B cell (primary cell): Measurements from ENCODE around the gene RNF215. TPM values are rescaled to one million over a fixed set of nuclear protein-coding genes. Genes with fewer than 3 reads are reported as not detected.

ENCODE experiments used
- ATAC-seq: fragments of 200-7000 bp; cut with Tn5 transposase; one replicate; pipeline ENCODE4 v1.10.0; 2021; ENCODE audit warnings: low read depth, mild to moderate bottlenecking, moderate number of reproducible peaks, moderate library complexity
- CTCF ChIA-PET: fragments of 350-600 bp; sonication (Branson Sonifier 250); formaldehyde crosslinking; loops from one replicate; lab custom pipeline; 2021; ENCODE audit warnings: antibody characterized with exemption, inconsistent platforms; lab: Charles Lee
- POLR2A ChIA-PET: fragments of 350-600 bp; sonication (Branson Sonifier 250); formaldehyde crosslinking; loops from one replicate; lab custom pipeline; 2021; ENCODE audit warnings: antibody characterized with exemption; lab: Charles Lee
- DNase-seq: peaks from one replicate; pipeline ENCODE4 v3.0.0; 2013
- H2AFZ ChIP-seq: 2 replicates; pipeline ENCODE4 v1.6.1; 2012; ENCODE audit warnings: mild to moderate bottlenecking, low read depth, low read length; ENCODE audit not compliant: insufficient read depth, poor library complexity, severe bottlenecking
- H3K27ac ChIP-seq, 2 donors: 1 replicate in 1 of 2; 2 replicates in 1 of 2; pipeline ENCODE4 v1.5.1; 2012 to 2013; ENCODE audit warnings: low read length in 2 of 2, mild to moderate bottlenecking in 2 of 2, moderate library complexity in 1 of 2
- H3K27me3 ChIP-seq, 4 experiments: fragments of 200-600 bp in 1 of 4; sonication (generic) in 1 of 4; replicated peaks in 1 of 4; 1 replicate in 2 of 4; 2 replicates in 2 of 4; pipeline versions ENCODE4 v1.6.1 to v1.7.0; 2013 to 2016; ENCODE audit warnings: low read length in 3 of 4, mild to moderate bottlenecking in 2 of 4, mixed read lengths in 1 of 4, moderate library complexity in 1 of 4; ENCODE audit not compliant: insufficient read depth in 4 of 4, control insufficient read depth in 3 of 4; ENCODE audit errors: control extremely low read depth in 1 of 4
- H3K36me3 ChIP-seq, 2 experiments: replicated peaks in 1 of 2; 1 replicate in 1 of 2; 2 replicates in 1 of 2; pipeline versions ENCODE4 v1.6.1 to v1.7.1; 2013; ENCODE audit warnings: low read length in 1 of 2; ENCODE audit not compliant: insufficient read depth in 2 of 2, control insufficient read depth in 1 of 2; ENCODE audit errors: control extremely low read depth in 1 of 2, extremely low read depth in 1 of 2
- H3K4me1 ChIP-seq, 2 donors: fragments of 200-600 bp in 1 of 2; sonication (generic) in 1 of 2; 1 replicate in 1 of 2; 2 replicates in 1 of 2; pipeline versions ENCODE4 v1.5.1 to v1.6.1; 2013 to 2017; ENCODE audit warnings: low read length in 2 of 2; ENCODE audit not compliant: control insufficient read depth in 2 of 2, insufficient read depth in 2 of 2
- H3K4me2 ChIP-seq: replicated peaks from 2 replicates; pipeline ENCODE3; 2012; ENCODE audit warnings: mild to moderate bottlenecking, low read depth, low read length; ENCODE audit not compliant: poor library complexity, severe bottlenecking
- H3K4me3 ChIP-seq, 5 experiments: fragments of 200-600 bp in 1 of 5; sonication (generic) in 1 of 5; 1 replicate in 3 of 5; 2 replicates in 2 of 5; pipeline versions ENCODE4 v1.5.1 to v1.7.0; 2011 to 2016; ENCODE audit warnings: low read length in 4 of 5, mild to moderate bottlenecking in 4 of 5, low read depth in 2 of 5, control low read depth in 1 of 5, moderate library complexity in 1 of 5; ENCODE audit not compliant: insufficient read depth in 1 of 5; ENCODE audit errors: control extremely low read depth in 1 of 5, extremely low read depth in 1 of 5
- H3K79me2 ChIP-seq: fragments of 200-600 bp; sonication (generic); one replicate; pipeline ENCODE4 v1.6.0; 2016; ENCODE audit warnings: low read length; ENCODE audit not compliant: control insufficient read depth, insufficient read depth
- H3K9ac ChIP-seq: fragments of 200-600 bp; sonication (generic); 2 replicates; pipeline ENCODE4 v1.6.1; 2017; ENCODE audit warnings: mild to moderate bottlenecking, low read length, moderate library complexity
- H3K9me3 ChIP-seq, 3 donors: one replicate each; pipeline versions ENCODE4 v1.6.1 to v1.7.1; 2013; ENCODE audit warnings: low read length in 2 of 3; ENCODE audit not compliant: control insufficient read depth in 2 of 3, insufficient read depth in 1 of 3; ENCODE audit errors: control extremely low read depth in 1 of 3
- H4K20me1 ChIP-seq: 2 replicates; pipeline ENCODE4 v1.6.0; 2012; ENCODE audit warnings: mild to moderate bottlenecking, low read length; ENCODE audit not compliant: insufficient read depth, control insufficient read depth, poor library complexity, severe bottlenecking
- H3K27ac Mint-ChIP-seq: one replicate; pipeline ENCODE4 v1.8.0; 2021; ENCODE audit warnings: mixed read lengths
- H3K27me3 Mint-ChIP-seq: one replicate; pipeline ENCODE4 v1.8.0; 2021; ENCODE audit warnings: mixed read lengths
- H3K4me1 Mint-ChIP-seq: one replicate; pipeline ENCODE4 v1.8.0; 2021; ENCODE audit warnings: mixed read lengths
- H3K4me3 Mint-ChIP-seq: one replicate; pipeline ENCODE4 v1.8.0; 2021; ENCODE audit warnings: mixed read lengths
- H3K9me3 Mint-ChIP-seq: one replicate; pipeline ENCODE4 v1.8.0; 2022; ENCODE audit warnings: mixed read lengths; ENCODE audit not compliant: insufficient read depth
- EZH2 ChIP-seq: IDR thresholded peaks from 2 replicates; pipeline ENCODE4 v1.6.1; 2012; ENCODE audit warnings: borderline replicate concordance, low read depth, mild to moderate bottlenecking, moderate library complexity, low read length; ENCODE audit not compliant: insufficient read depth, poor library complexity, severe bottlenecking
- WGBS: methylation state at CpG from one replicate; pipeline ENCODE4 v1.1.5; 2013; ENCODE audit warnings: missing lambda C conversion rate; ENCODE audit not compliant: insufficient coverage; 5-methylcytosine and 5-hydroxymethylcytosine counted together
- intact Hi-C: fragments of 100-400 bp; cut with micrococcal nuclease; formaldehyde crosslinking; loops from one replicate; pipeline ENCODE4 v1.10.0; 2022
- polyA plus RNA-seq: library from polyadenylated mRNA; depleted of rRNA; stranded (reverse); fragments of >200 nt; gene quantifications from 2 replicates; pipeline ENCODE4 v1.2.3, GENCODE V29; 2012
- total RNA-seq, 2 donors: library from RNA; stranded (reverse); fragments of 120-200 nt in 1 of 2; gene quantifications; 1 replicate in 1 of 2; 2 replicates in 1 of 2; pipeline versions ENCODE4 v1.2.3 to v1.2.4, GENCODE V29; 2013 to 2022
- TF ChIP-seq, protein P1 (sequence below): fragments of 200-600 bp; IDR thresholded peaks from one replicate; pipeline ENCODE4 v1.8.0; 2022; ENCODE audit warnings: antibody characterized with exemption, mild to moderate bottlenecking

RNF215 gene
- total and polyA plus RNA-seq, 2 donors (not counting 1 experiment from before 2014, with no cell fraction given): 8.8 to 18.6 TPM

GRCh38 chr22:30416403-30416802, 29.2 kb upstream of the RNF215 start:
- H3K79me2 ChIP-seq: no peaks in the 10 kb centered on the region
- no peak for ATAC-seq
- H3K4me1 ChIP-seq: no peaks in the 10 kb centered on the region
- H3K9me3 Mint-ChIP-seq: no peaks in the 10 kb centered on the region
- H3K9ac ChIP-seq: no peak overlapping the region
- no peaks in the 10 kb centered on the region for H3K4me1 Mint-ChIP-seq
- TF ChIP-seq, protein P1, sequence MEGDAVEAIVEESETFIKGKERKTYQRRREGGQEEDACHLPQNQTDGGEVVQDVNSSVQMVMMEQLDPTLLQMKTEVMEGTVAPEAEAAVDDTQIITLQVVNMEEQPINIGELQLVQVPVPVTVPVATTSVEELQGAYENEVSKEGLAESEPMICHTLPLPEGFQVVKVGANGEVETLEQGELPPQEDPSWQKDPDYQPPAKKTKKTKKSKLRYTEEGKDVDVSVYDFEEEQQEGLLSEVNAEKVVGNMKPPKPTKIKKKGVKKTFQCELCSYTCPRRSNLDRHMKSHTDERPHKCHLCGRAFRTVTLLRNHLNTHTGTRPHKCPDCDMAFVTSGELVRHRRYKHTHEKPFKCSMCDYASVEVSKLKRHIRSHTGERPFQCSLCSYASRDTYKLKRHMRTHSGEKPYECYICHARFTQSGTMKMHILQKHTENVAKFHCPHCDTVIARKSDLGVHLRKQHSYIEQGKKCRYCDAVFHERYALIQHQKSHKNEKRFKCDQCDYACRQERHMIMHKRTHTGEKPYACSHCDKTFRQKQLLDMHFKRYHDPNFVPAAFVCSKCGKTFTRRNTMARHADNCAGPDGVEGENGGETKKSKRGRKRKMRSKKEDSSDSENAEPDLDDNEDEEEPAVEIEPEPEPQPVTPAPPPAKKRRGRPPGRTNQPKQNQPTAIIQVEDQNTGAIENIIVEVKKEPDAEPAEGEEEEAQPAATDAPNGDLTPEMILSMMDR: no peak
- TF ChIP-seq EZH2: no peak
- H3K27me3 ChIP-seq: no peaks in the 10 kb centered on the region
- no peak overlapping the region for H2AFZ ChIP-seq
- H3K27ac Mint-ChIP-seq: no peak overlapping the region
- no peak for DNase-seq
- H3K4me3 ChIP-seq: no peak overlapping the region
- no peaks in the 10 kb centered on the region for H3K9me3 ChIP-seq
- ChIA-PET POLR2A (no interaction called here), CTCF (no interaction called here)
- no peak overlapping the region for H3K4me2 ChIP-seq
- no peak overlapping the region for H3K27ac ChIP-seq
- H3K36me3 ChIP-seq: peaks cover 0 to 21% of the 10 kb centered on the region in 2 experiments
- intact Hi-C loops: no loop called here
- no peaks in the 10 kb centered on the region for H3K27me3 Mint-ChIP-seq
- no peak overlapping the region for H3K4me3 Mint-ChIP-seq
- no CpG with 5 or more reads among the region's 2 CpGs for WGBS
- H4K20me1 ChIP-seq: no peaks in the 10 kb centered on the region

- WGBS: 80% methylated on average over 1 of the region's 4 CpGs
- no peaks in the 10 kb centered on the region for H3K9me3 ChIP-seq
- no peak overlapping the region for H3K9ac ChIP-seq
- H3K4me3 ChIP-seq: no peak overlapping the region
- Mint-ChIP-seq H3K27me3 (no peaks in the 10 kb centered on the region), H3K9me3 (no peaks in the 10 kb centered on the region), H3K4me3 (no peak overlapping the region), H3K27ac (no peak overlapping the region), H3K4me1 (no peaks in the 10 kb centered on the region)
- H3K4me1 ChIP-seq: no peaks in the 10 kb centered on the region
- TF ChIP-seq, protein P1: no peak
- TF ChIP-seq EZH2: no peak
- no peak for ATAC-seq
- H3K4me2 ChIP-seq: no peak overlapping the region
- no peaks in the 10 kb centered on the region for H4K20me1 ChIP-seq
- H3K27me3 ChIP-seq: no peaks in the 10 kb centered on the region
- H3K27ac ChIP-seq: no peak overlapping the region
- H3K79me2 ChIP-seq: no peaks in the 10 kb centered on the region
- no peak overlapping the region for H2AFZ ChIP-seq
- CTCF ChIA-PET: interaction anchor here (1.5 to 1.7 kb wide), 2 partner anchors 24 to 126 kb away, joined by 5 read pairs; no protein-coding TSS in a partner anchor
- no peak for DNase-seq
- POLR2A ChIA-PET: interaction anchor here (1.6 kb wide), 1 partner anchor 9 kb away, joined by 6 read pairs; no protein-coding TSS in a partner anchor
- peaks cover 0 to 18% of the 10 kb centered on the region in 2 experiments for H3K36me3 ChIP-seq
- intact Hi-C loops: no loop called here
These were observed 27.4 kb upstream of the RNF215 start for GRCh38 chr22:30414525-30415047.
